ENCODE results near the gene OR1D2. TPM values are rescaled to one million over a fixed set of nuclear protein-coding genes. Genes with fewer than 3 reads are reported as not detected.
"Not testable (repeated sequence)": the region's sequence is repeated elsewhere in the genome, so short reads cannot be mapped to it uniquely, and the experiment has no call there.

The OR1D2 gene
- total RNA-seq, 1 experiment from 2014 or later, result not detected

- Histone ChIP-seq H3K27me3 (ENCODE audit: insufficient read depth, low read length) (no peaks in the 10 kb centered on the region), H2BK20ac (ENCODE audit: low read depth, low read length, poor library complexity, severe bottlenecking) (no peak within 1 kb of the TSS), H3K9me3 (ENCODE audit: control insufficient read depth, low read depth, low read length) (peaks cover 84% of the 10 kb centered on the region), H2BK15ac (ENCODE audit: low read depth, low read length) (no peak within 1 kb of the TSS), H4K8ac (replicated peaks; ENCODE audit: insufficient read length, low read depth, low read length) (no peak within 1 kb of the TSS), H4K5ac (ENCODE audit: insufficient read length, low read depth, low read length) (no peak within 1 kb of the TSS), H3K14ac (ENCODE audit: insufficient read depth, low read length) (no peak within 1 kb of the TSS), H4K91ac (ENCODE audit: insufficient read length, low read depth, low read length) (no peak within 1 kb of the TSS), H2BK5ac (ENCODE audit: insufficient read length, low read length) (no peak within 1 kb of the TSS), H2BK120ac (ENCODE audit: low read depth, low read length, poor library complexity, severe bottlenecking) (no peak within 1 kb of the TSS), H3K9ac (ENCODE audit: extremely low read depth, insufficient read length, low read length) (no peak within 1 kb of the TSS), H3K79me1 (ENCODE audit: insufficient read depth, low read depth, low read length, poor library complexity, severe bottlenecking) (no peaks in the 10 kb centered on the region), H4K20me1 (ENCODE audit: control insufficient read depth, insufficient read depth, insufficient read length) (no peaks in the 10 kb centered on the region), H3K4me2 (ENCODE audit: insufficient read depth, insufficient read length, low read length) (no peak within 1 kb of the TSS), H3K18ac (ENCODE audit: insufficient read length, low read depth, low read length) (no peak within 1 kb of the TSS), H3K79me2 (ENCODE audit: insufficient read depth, low read length) (no peaks in the 10 kb centered on the region), H3K4me1 (ENCODE audit: insufficient read depth, low read length) (no peaks in the 10 kb centered on the region), H2AK5ac (ENCODE audit: insufficient read length, low read length) (no peak within 1 kb of the TSS), H2AFZ (ENCODE audit: low read length) (no peak within 1 kb of the TSS), H3K4ac (ENCODE audit: low read depth, low read length) (no peak within 1 kb of the TSS), H3T11ph (ENCODE audit: low read length) (no peak within 1 kb of the TSS), H2BK12ac (ENCODE audit: insufficient read length, low read depth, low read length) (no peak within 1 kb of the TSS), H3K23ac (ENCODE audit: insufficient read length, low read depth, low read length) (no peak within 1 kb of the TSS), H3K56ac (ENCODE audit: insufficient read length, low read depth, low read length) (no peak within 1 kb of the TSS), H3K23me2 (ENCODE audit: insufficient read length, low read depth, low read length, poor library complexity, severe bottlenecking) (no peaks in the 10 kb centered on the region), H3K27ac (ENCODE audit: insufficient read length, low read depth, low read length) (no peak within 1 kb of the TSS)
- Mint-ChIP-seq H3K4me3 (no peak within 1 kb of the TSS), H3K27me3 (ENCODE audit: low read depth) (peaks cover 5% of the 10 kb centered on the region), H3K4me1 (no peaks in the 10 kb centered on the region), H3K9me3 (peaks cover 68 to 89% of the 10 kb centered on the region in 2 experiments), H3K27ac (no peak within 1 kb of the TSS), H3K36me3 (ENCODE audit: insufficient read depth in 1 of 3, low read depth in 3 of 3) (peaks cover 3 to 34% (median 13%) of the 10 kb centered on the region in 3 experiments; a peak in 5 of 7 replicates)
- TF ChIP-seq CTCF (conservative IDR thresholded peaks at IDR 0.05), result no peak
- WGBS (ENCODE audit: extremely low coverage, insufficient read length, low lambda C conversion rate), result no CpG with 5 or more reads among the region's 2 CpGs
- no peak for DNase-seq
These were observed 23.2 kb upstream of the OR1D2 start, which contains the start of gene OR1G1 for GRCh38 chr17:3127451-3127850. OR1G1 (minus strand) TSS chr17:3127551; CDS start chr17:3127551, 0 bp downstream.

DNA sequence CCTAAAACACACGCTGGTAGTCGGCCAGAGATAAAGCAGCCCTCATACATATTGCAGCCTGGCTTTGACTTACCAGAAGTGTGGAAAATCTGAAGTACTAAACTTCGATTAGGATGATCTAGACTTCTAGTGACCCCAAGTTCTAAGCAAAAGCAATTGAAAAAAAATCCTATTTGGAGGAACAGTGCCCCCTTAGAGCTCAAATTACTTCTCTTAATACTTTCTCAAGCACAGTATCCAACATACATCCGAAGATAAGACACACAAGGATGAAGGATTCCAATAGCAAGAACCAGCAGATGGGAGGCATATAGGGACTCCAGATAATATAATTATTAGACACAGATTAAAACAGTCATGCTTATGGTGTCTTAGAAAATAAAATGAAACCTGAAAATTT, 30.4 kb downstream of the OR1D2 start:
- not testable (repeated sequence) for H3T11ph ChIP-seq (ENCODE audit: low read length); H2BK120ac ChIP-seq (ENCODE audit: low read depth, low read length, poor library complexity, severe bottlenecking); H3K36me3 Mint-ChIP-seq (ENCODE audit: insufficient read depth in 1 of 3, low read depth in 3 of 3); H3K14ac ChIP-seq (ENCODE audit: insufficient read depth, low read length); H2BK12ac ChIP-seq (ENCODE audit: insufficient read length, low read depth, low read length); H2BK20ac ChIP-seq (ENCODE audit: low read depth, low read length, poor library complexity, severe bottlenecking); H2BK5ac ChIP-seq (ENCODE audit: insufficient read length, low read length); H3K79me1 ChIP-seq (ENCODE audit: insufficient read depth, low read depth, low read length, poor library complexity, severe bottlenecking); H4K91ac ChIP-seq (ENCODE audit: insufficient read length, low read depth, low read length); H3K56ac ChIP-seq (ENCODE audit: insufficient read length, low read depth, low read length); H3K23ac ChIP-seq (ENCODE audit: insufficient read length, low read depth, low read length); H2BK15ac ChIP-seq (ENCODE audit: low read depth, low read length); H3K4ac ChIP-seq (ENCODE audit: low read depth, low read length); H3K27me3 ChIP-seq (ENCODE audit: insufficient read depth, low read length); H3K4me1 Mint-ChIP-seq; H4K20me1 ChIP-seq (ENCODE audit: control insufficient read depth, insufficient read depth, insufficient read length); DNase-seq; H3K27ac Mint-ChIP-seq; H3K9me3 ChIP-seq (ENCODE audit: control insufficient read depth, low read depth, low read length); H3K27ac ChIP-seq (ENCODE audit: insufficient read length, low read depth, low read length); H4K5ac ChIP-seq (ENCODE audit: insufficient read length, low read depth, low read length); H3K4me3 Mint-ChIP-seq; H4K8ac ChIP-seq (replicated peaks; ENCODE audit: insufficient read length, low read depth, low read length); H3K18ac ChIP-seq (ENCODE audit: insufficient read length, low read depth, low read length); H2AFZ ChIP-seq (ENCODE audit: low read length); H3K4me1 ChIP-seq (ENCODE audit: insufficient read depth, low read length); H3K23me2 ChIP-seq (ENCODE audit: insufficient read length, low read depth, low read length, poor library complexity, severe bottlenecking); H3K4me2 ChIP-seq (ENCODE audit: insufficient read depth, insufficient read length, low read length); H2AK5ac ChIP-seq (ENCODE audit: insufficient read length, low read length); H3K27me3 Mint-ChIP-seq (ENCODE audit: low read depth); H3K79me2 ChIP-seq (ENCODE audit: insufficient read depth, low read length); H3K9ac ChIP-seq (ENCODE audit: extremely low read depth, insufficient read length, low read length)
- WGBS (ENCODE audit: extremely low coverage, insufficient read length, low lambda C conversion rate), result no CpG with 5 or more reads among the region's 4 CpGs
- H3K9me3 Mint-ChIP-seq, result peaks cover 10 to 56% of the 10 kb centered on the region in 2 experiments
